Measurements from ENCODE around the gene TP53I13. TPM values are rescaled to one million over a fixed set of nuclear protein-coding genes. Genes with fewer than 3 reads are reported as not detected.

TP53I13 gene
- total RNA-seq, 2 donors from 2014 or later: 33.1 to 34.7 TPM

DNA sequence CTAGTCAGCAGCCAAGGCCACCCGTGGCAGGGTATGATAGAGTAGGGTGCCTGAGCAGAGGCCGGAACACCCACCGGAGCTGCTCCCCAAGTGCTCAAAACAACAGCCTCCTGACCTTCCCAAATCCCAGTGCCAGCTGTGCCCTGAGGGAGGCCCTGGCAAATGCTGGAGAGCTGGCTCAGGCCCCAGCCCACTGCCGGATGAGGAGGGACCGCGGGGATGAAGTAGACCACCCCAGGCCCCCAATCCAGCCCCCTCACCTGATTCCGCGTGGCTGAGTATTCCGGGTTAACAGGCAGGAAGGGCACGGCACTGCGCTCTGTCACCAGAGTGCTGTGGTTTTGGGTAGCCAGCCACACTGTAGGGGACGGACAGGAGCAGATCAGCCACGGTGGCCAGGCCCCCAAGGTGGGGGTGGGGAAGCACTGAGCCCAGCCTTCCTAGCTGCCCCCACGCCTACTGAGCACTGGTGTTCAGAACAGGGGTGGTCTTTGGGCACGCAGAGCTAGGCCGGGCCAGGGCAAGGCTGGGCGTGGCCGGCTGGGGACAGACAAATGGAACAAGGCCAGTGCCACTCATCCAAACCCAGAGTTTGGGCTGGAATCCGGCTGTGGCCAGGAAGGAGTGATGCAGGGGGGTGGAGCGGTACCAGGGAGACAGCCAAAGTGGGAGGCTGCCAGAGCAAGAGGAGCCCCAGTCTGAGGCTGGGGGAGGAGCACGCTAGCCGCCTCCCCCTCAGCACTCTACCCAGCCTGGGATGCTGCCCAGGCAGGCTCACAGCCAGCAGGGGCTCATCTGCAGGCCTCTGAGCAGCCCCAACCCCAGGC is 9.1 kb downstream of the TP53I13 start:
- intact Hi-C loops (cut with DNase I): no loop called here
- peak; percentile 85 for DNase-seq (ENCODE audit: low spot score)

GRCh38 chr17:29578626-29579485 is 10.4 kb downstream of the TP53I13 start:
- intact Hi-C loops (cut with DNase I): no loop called here
- peak; percentile 54 for DNase-seq (ENCODE audit: low spot score)

DNA sequence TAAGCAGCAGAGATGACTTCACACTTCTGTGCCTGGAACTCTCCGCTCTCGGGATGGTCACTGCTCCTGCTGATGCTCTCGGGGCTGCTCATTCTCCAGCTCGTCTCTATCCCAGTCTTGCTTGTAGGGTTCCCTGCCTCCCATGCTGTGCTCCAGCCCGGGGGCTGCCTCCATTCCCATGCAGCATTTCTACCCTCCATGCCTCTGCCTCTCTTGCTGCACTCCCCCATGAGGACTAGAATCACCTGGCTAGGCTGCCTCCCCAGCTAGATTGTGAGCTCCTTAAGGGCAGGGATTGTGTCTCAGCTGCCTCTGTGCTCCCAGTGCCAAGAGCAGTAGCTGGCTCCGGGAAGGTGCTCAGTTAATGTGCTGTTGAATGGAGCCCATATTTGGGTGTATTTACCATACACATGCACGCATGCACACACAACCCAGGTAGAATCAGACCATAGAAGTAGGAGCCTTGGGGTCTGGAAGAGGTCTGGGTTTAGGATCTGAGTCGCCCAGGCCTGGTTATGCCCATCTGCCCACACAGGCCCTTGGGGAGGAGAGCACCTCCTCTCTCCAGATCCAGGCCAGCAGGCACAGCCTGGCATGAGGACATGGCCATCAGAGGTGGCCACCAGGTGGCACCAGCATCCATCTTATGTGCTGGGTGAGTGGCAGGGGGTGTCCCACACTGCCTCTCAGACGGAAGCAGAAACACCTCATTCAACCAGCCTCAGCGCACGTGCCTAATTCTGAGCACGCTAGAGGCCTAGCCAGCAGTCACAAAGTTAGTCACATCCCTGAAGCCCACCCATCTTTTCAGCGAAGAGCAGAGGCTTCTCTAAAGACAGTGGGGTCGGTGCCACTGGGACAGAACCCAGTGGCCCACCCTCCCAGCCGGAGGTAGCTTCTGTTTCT is 11.6 kb downstream of the TP53I13 start:
- intact Hi-C loops (cut with DNase I): no loop called here
- peak; percentile 94 for DNase-seq (ENCODE audit: low spot score)

GRCh38 chr17:29581583-29582253 is 13.2 kb downstream of the TP53I13 start:
- intact Hi-C loops (cut with DNase I): no loop called here
- DNase-seq (ENCODE audit: low spot score): no peak

DNA sequence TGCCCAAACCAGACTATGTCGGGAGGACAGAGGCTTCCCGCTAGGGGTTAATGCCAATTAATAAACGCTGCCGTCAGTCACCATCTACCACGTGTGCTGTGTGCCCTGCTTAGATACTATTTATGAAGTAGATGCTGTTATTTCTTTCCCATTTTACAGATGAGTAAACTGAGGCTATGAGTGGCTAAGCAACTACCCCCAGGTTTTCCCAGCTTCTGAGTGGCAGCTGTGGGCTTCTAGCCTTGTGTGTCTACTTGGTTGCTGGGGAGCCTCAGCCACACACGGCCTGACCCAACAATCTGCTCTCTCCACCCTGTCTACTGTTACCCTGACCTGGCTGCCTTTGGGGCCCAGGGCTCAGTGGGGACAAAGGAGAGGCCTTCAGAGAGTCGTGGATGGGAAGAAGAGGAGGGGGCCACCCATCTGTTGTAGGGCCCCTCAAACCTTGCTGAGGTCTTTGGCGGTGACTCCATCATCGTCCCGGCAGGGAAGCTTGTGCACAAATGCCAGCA is 13.8 kb downstream of the TP53I13 start:
- DNase-seq (ENCODE audit: low spot score): peak; percentile 68
- intact Hi-C loops (cut with DNase I): no loop called here

- DNase-seq (ENCODE audit: low spot score): no peak
- intact Hi-C loops (cut with DNase I): no loop called here
Measured at GRCh38 chr17:29582772-29583171, 14.3 kb downstream of the TP53I13 start.

DNA sequence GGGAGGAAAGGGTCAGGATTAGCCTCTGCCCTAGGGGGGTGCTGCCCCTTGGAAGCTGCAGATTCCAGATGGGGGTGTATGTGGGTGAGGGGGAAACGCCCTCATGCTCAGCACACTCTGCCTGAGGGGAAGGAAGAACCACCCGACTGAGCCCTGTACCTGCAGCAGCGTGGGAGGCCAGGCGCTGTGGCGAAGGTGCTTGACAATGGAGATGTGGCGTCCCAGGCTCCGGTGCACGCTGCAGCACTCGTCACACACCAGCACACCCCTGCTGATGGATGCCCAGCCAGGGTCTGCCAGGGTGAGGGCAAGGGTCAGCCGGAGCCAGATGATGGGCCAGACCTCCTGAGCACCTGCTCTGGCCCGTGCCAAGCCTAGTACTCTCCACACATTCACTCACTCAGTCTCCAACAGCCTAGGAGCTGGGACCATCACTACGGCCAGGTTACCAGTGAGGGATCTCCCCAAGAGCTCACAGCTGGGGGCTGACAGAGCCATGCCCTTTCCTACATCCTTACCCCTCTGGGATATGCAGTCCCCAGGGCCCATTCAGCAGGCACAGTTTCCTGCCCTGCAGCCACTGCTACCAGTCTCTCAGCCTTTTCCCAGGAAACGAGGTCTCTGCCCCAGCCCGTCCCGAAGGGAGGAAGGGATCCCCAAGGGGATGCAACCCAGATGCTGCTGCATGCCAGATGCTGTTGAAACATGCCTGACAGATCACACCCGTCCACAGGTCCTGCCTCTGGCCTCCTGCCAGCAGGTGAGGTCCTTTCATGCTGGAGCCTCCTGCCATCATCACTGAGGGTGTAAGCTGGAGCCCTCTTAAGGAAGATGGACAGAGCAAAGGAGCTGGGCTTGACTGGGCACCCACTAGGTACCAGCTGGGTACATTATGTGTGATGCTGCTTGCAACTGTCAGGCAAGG is 15.1 kb downstream of the TP53I13 start:
- no peak for DNase-seq (ENCODE audit: low spot score)
- intact Hi-C loops (cut with DNase I): no loop called here

GRCh38 chr17:29584452-29585079 is 16.1 kb downstream of the TP53I13 start:
- intact Hi-C loops (cut with DNase I): no loop called here
- no peak for DNase-seq (ENCODE audit: low spot score)

- intact Hi-C loops (cut with DNase I): no loop called here
- DNase-seq (ENCODE audit: low spot score): no peak
Measured at GRCh38 chr17:29585080-29585751, 16.7 kb downstream of the TP53I13 start.

DNA sequence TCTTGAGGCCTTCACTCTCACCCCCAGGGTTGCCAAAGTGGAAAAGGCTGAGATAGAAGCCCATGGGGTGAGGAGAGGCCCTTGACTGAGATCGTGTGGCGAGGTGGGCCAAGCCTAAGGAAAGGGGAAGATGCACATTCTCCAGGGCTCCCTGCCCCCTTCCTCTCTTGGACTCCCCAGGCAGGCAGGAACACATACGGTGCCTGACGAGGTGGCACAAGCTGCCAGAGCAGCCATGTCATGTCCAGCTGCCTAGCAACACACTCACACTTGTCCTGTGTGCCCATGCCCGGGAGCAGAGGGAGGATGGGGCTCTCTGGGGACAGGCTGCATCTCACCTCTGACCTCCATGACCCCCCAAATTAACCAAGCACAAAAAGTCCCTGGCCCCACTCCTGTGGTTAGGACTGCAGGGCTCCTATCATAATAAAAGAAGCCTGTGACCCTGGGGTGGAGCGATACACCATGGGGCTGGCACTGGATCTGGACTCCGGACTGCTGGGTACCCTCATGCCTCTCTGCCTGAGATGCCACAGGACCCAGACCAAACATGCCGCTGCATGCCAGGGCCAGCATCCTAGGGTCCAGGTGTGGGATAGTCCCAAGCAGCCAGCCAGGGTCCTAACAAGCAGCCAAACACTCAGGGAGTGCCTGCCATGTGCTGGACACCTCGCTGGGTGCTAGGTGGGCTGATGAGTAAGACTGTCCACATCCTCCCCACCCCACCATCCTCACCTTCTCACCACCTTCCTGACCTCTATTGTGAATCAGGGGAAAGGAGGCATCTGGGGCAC is 18.4 kb downstream of the TP53I13 start:
- intact Hi-C loops (cut with DNase I): no loop called here

DNA sequence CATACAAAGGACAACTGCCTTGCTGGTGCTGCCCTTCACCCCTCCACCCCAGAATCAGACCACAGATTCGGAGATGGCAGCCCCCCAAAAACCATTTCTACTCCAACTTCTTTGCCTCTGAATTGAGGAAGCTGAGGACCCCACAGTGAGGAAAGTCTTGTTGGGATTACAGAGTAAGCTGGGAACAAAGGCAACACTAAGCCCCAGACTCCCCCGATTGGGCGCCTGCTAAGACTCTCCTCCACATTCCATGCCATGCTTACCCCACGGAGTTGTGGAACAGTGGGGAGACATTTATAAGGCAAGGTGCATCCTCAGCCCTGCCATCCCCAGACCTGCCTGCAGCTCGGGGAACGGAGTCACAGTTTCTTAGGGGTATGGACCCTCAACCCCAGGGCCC is 19.1 kb downstream of the TP53I13 start:
- intact Hi-C loops (cut with DNase I): no loop called here
- DNase-seq (ENCODE audit: low spot score): no peak

More for the DNA sequence above, 18.4 kb downstream of the TP53I13 start:
- DNase-seq (ENCODE audit: low spot score): no peak

DNA sequence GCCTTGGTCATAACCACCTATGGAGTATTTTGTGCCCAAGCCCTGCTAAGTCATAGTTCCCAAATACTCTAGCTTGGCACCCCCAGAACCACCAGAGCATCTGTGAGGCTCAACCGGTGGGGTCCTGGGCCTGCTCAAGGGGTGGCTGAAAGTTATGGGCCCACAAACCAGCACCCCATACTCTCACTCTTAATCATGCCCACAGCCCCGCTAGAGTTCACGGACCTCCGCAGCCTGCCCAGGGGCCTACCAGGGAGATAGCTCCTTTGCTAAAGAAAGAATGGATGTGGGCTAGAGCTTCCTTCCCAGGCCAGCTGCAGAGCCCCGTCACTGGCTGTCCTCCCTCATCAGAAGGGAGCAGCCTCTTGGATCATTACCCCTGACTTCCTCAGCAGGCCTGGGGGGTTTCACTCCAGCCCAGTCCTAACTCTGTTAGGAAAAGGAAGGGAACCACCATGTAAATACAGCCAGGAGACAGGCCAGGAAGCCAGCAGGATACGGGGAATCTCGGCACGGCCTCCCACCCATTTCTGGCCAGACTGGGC is 19.6 kb downstream of the TP53I13 start:
- DNase-seq (ENCODE audit: low spot score): no peak
- intact Hi-C loops (cut with DNase I): no loop called here

DNA sequence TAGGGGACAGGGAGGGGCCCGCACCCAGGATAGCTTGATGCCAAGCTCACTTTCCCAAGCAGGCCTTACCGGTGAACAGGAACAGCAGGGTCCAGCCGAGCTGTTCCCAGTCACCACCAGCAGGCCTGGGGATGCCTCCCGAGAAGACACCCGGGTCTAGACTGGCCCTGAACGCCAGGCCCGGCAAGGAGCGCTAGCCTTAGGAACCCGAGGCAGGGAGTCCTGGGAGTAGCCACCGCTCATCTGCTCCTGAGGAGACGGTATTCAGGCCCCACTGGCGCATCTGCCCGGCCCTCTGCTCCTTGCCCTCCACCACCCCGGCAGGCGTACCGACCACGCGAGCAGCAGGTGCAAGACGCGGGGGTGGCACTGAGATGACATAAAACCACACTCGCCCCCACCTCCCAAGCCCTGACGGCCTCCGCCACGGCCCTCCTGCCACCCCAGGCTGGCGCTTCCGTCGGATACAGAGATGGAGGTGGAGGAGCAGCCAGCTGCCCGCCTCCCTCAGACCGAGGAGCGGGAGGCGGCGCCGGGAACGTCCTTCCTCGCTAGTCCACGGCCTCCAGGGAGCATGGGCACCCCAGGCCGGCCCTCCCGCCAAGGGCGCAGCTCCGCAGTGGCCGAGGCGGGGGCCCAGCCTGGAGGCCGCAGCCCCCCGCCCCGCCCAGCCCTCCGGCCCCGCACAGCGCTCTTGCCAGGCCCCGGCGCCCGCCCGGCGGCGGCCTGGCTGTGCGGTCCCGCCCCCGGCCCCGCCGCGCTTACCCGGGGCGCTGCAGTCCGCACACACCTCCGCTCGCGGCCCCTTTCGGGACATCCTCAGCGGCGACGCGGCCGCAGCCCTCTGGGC is 20.3 kb downstream of the TP53I13 start:
- DNase-seq (ENCODE audit: low spot score): no peak
- intact Hi-C loops (cut with DNase I): no loop called here

GRCh38 chr17:29589524-29590410 is 21.3 kb downstream of the TP53I13 start, which contains the start of gene GIT1:
Gene GIT1, minus strand, starts transcription at chr17:29589648. Its CDS starts 270 bp downstream, at chr17:29589378.
- peak; percentile 94 for DNase-seq (ENCODE audit: low spot score)
- intact Hi-C loops (cut with DNase I): no loop called here
